ENCODE measurements around the gene BTBD16. TPM values are rescaled to one million over a fixed set of nuclear protein-coding genes. Genes with fewer than 3 reads are reported as not detected.

The BTBD16 gene
- total and polyA plus RNA-seq, 2 of the 4 experiments (the other 2 are of a cell fraction) = not detected

DNA sequence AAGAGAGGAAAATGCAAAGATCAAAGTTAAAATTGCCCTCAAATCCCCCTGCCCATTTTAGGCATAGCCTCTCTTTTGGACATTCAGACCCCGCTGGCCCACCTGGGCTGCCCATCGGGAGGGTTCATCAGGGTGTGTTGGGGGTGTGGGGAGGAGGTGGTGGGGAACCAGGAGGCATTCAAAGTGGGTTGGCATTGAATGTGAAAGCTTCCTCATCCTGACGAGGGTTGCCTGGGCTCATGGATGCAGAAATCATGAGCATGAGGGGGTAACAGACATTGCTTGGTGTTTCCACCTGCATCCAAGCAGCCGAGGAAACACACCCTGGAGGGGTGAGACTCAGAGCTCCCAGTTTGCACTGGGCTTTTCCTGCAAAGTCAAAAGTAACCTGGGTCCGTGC, 20.6 kb downstream of the BTBD16 start:
- CTCF ChIA-PET = no interaction called here
- in situ Hi-C loops (cut with MboI; ENCODE audit: low sequenced_read_pairs) = no loop called here

More for the DNA sequence above, 20.6 kb downstream of the BTBD16 start:
- Histone ChIP-seq H2AK5ac (ENCODE audit: low read depth, low read length) (no peak overlapping the region), H3K56ac (ENCODE audit: extremely low read depth, insufficient read depth, low read length) (no peak overlapping the region), H3K27ac (ENCODE audit: insufficient read depth, low read length) (no peak overlapping the region), H2BK20ac (ENCODE audit: low read depth, low read length) (no peak overlapping the region), H3K4me3 (ENCODE audit: insufficient read depth, low read depth, low read length) (no peak overlapping the region), H2AFZ (replicated peaks; ENCODE audit: low read length, poor library complexity) (no peak overlapping the region), H4K20me1 (ENCODE audit: insufficient read depth, low read length) (no peaks in the 10 kb centered on the region), H3K79me1 (ENCODE audit: low read depth in 1 of 2, low read length in 2 of 2) (no peaks in the 10 kb centered on the region), H2BK15ac (ENCODE audit: low read depth, low read length) (no peak overlapping the region), H3K4me2 (ENCODE audit: low read depth, low read length) (no peak overlapping the region), H3K4ac (ENCODE audit: low read depth, low read length) (no peak overlapping the region), H4K91ac (ENCODE audit: insufficient read depth, low read depth, low read length) (no peak overlapping the region), H4K5ac (ENCODE audit: low read depth, low read length) (no peak overlapping the region), H4K8ac (ENCODE audit: low read depth in 2 of 2, low read length in 2 of 2) (no peak overlapping the region), H3K9me3 (ENCODE audit: control insufficient read depth, insufficient read depth, low read length) (no peaks in the 10 kb centered on the region), H2BK120ac (ENCODE audit: low read depth, low read length) (no peak overlapping the region), H3K9me1 (ENCODE audit: insufficient read depth, low read length) (peaks cover 6% of the 10 kb centered on the region; the same call in 1 of the 2 replicates), H3K23ac (ENCODE audit: low read depth, low read length) (no peak overlapping the region), H3K4me1 (ENCODE audit: control insufficient read depth, insufficient read depth, low read length) (peaks cover 8% of the 10 kb centered on the region; the same call in 1 of the 2 replicates), H3K18ac (ENCODE audit: low read depth, low read length) (no peak overlapping the region), H3K36me3 (ENCODE audit: control insufficient read depth, insufficient read depth, low read length) (no peaks in the 10 kb centered on the region), H3K9ac (ENCODE audit: low read depth, low read length) (no peak overlapping the region), H3K14ac (replicated peaks; ENCODE audit: low read depth, low read length) (no peak overlapping the region), H2BK5ac (ENCODE audit: low read depth, low read length, poor library complexity, severe bottlenecking) (no peak overlapping the region), H3K27me3 (ENCODE audit: control insufficient read depth, insufficient read depth, low read length) (peaks cover 14% of the 10 kb centered on the region; the same call in 1 of the 2 replicates), H2AK9ac (replicated peaks; ENCODE audit: low read depth, low read length, poor library complexity) (no peak overlapping the region)
- POLR2A ChIA-PET (ENCODE audit: unreplicated experiment) = no interaction called here
- ATAC-seq (ENCODE audit: low read depth) (no peak), DNase-seq (no peak)
- BruUV-seq (replicated peaks) = no TSS peak
- WGBS, 2 experiments (ENCODE audit: extremely low coverage in 2 of 2, insufficient read length in 1 of 2) = 73% methylated on average over 3 of the region's 5 CpGs; no CpG with 5 or more reads in 1 of the 2 experiments
- intact Hi-C loops (cut with micrococcal nuclease) (no loop called here), dilution Hi-C loops (cut with HindIII; ENCODE audit: low sequenced_read_pairs, unreplicated experiment) (no loop called here)
- no peak for TF ChIP-seq MAZ (IDR thresholded peaks at IDR 0.05; ENCODE audit: borderline replicate concordance, low read depth, low read length)
- TF ChIP-seq MXI1 (IDR thresholded peaks at IDR 0.05; ENCODE audit: borderline replicate concordance, low read depth, low read length) = no peak
- no peak for TF ChIP-seq NFE2L2 (IDR thresholded peaks at IDR 0.05; ENCODE audit: low read depth, low read length)
- no peak for TF ChIP-seq BHLHE40 (IDR thresholded peaks at IDR 0.05; ENCODE audit: low read depth, low read length)
- no peak for TF ChIP-seq RCOR1 (IDR thresholded peaks at IDR 0.05; ENCODE audit: insufficient replicate concordance, low read length)
- TF ChIP-seq SMC3 (IDR thresholded peaks at IDR 0.05; ENCODE audit: low read depth, low read length) = no peak
- TF ChIP-seq, protein P1, sequence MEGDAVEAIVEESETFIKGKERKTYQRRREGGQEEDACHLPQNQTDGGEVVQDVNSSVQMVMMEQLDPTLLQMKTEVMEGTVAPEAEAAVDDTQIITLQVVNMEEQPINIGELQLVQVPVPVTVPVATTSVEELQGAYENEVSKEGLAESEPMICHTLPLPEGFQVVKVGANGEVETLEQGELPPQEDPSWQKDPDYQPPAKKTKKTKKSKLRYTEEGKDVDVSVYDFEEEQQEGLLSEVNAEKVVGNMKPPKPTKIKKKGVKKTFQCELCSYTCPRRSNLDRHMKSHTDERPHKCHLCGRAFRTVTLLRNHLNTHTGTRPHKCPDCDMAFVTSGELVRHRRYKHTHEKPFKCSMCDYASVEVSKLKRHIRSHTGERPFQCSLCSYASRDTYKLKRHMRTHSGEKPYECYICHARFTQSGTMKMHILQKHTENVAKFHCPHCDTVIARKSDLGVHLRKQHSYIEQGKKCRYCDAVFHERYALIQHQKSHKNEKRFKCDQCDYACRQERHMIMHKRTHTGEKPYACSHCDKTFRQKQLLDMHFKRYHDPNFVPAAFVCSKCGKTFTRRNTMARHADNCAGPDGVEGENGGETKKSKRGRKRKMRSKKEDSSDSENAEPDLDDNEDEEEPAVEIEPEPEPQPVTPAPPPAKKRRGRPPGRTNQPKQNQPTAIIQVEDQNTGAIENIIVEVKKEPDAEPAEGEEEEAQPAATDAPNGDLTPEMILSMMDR (conservative IDR thresholded peaks at IDR 0.05; ENCODE audit: low read depth, low read length) = no peak
- no peak for TF ChIP-seq CHD1 (IDR thresholded peaks at IDR 0.05; ENCODE audit: low read depth, low read length)

Data from IMR-90 (cell line).